IMR-90 (cell line): ENCODE measurements around the gene DNM2. TPM values are rescaled to one million over a fixed set of nuclear protein-coding genes. Genes with fewer than 3 reads are reported as not detected.
A peak's percentile ranks its signal among the peaks of the same experiment; 100 is the strongest.

ENCODE experiments used
- ATAC-seq: fragments of 200-7000 bp; cut with Tn5 transposase; 2 replicates; pipeline ENCODE4 v1.9.1; 2020; ENCODE audit warnings: low read depth, mild to moderate bottlenecking, moderate library complexity
- BruUV-seq: library from RNA; stranded (reverse); fragments of 400-500 nt; replicated peaks from 2 replicates; lab custom pipeline; 2021; lab: Mats Ljungman, UMichigan
- CTCF ChIA-PET: fragments of 300-600 bp; formaldehyde crosslinking; extraction: SDS; loops from one replicate; lab custom pipeline; 2021; ENCODE audit warnings: antibody characterized with exemption; lab: Yijun Ruan, JAX
- POLR2A ChIA-PET: fragments of 300-600 bp; sonication (Branson Sonifier 250); formaldehyde crosslinking; loops from one replicate; lab custom pipeline; 2022; ENCODE audit warnings: antibody characterized with exemption; ENCODE audit not compliant: unreplicated experiment; lab: Charles Lee
- DNase-seq: peaks from one replicate; pipeline ENCODE4 v3.0.0; 2013
- H2AFZ ChIP-seq: replicated peaks from 2 replicates; pipeline ENCODE3; 2013; ENCODE audit warnings: low read length, mild to moderate bottlenecking; ENCODE audit not compliant: poor library complexity
- H2AK5ac ChIP-seq: 2 replicates; pipeline ENCODE4 v1.6.1; 2013; ENCODE audit warnings: low read depth, low read length, inconsistent platforms
- H2AK9ac ChIP-seq: replicated peaks from 2 replicates; pipeline ENCODE3; 2013; ENCODE audit warnings: mild to moderate bottlenecking, low read depth, low read length, moderate library complexity; ENCODE audit not compliant: poor library complexity
- H2BK120ac ChIP-seq: 2 replicates; pipeline ENCODE4 v1.6.1; 2013; ENCODE audit warnings: low read depth, low read length, inconsistent platforms
- H2BK15ac ChIP-seq: 3 replicates; pipeline ENCODE4 v1.6.1; 2013; ENCODE audit warnings: low read depth, low read length, inconsistent platforms
- H2BK20ac ChIP-seq: 2 replicates; pipeline ENCODE4 v1.6.1; 2013; ENCODE audit warnings: low read depth, mild to moderate bottlenecking, inconsistent platforms, low read length, moderate library complexity
- H2BK5ac ChIP-seq: 2 replicates; pipeline ENCODE4 v1.6.1; 2013; ENCODE audit warnings: mild to moderate bottlenecking, low read depth, low read length, inconsistent platforms; ENCODE audit not compliant: poor library complexity, severe bottlenecking
- H3K14ac ChIP-seq: replicated peaks from 2 replicates; pipeline ENCODE4 v1.6.1; 2013; ENCODE audit warnings: low read depth, low read length, inconsistent platforms
- H3K18ac ChIP-seq: 2 replicates; pipeline ENCODE4 v1.6.1; 2013; ENCODE audit warnings: low read depth, low read length, control low read depth
- H3K23ac ChIP-seq: 2 replicates; pipeline ENCODE4 v1.6.1; 2013; ENCODE audit warnings: low read depth, low read length, inconsistent platforms
- H3K27ac ChIP-seq: 2 replicates; pipeline ENCODE4 v1.5.1; 2013; ENCODE audit warnings: mild to moderate bottlenecking, control low read depth, low read length; ENCODE audit not compliant: insufficient read depth
- H3K27me3 ChIP-seq: 2 replicates; pipeline ENCODE4 v1.6.1; 2013; ENCODE audit warnings: low read length; ENCODE audit not compliant: control insufficient read depth, insufficient read depth
- H3K36me3 ChIP-seq: 2 replicates; pipeline ENCODE4 v1.6.1; 2013; ENCODE audit warnings: low read length, mixed read lengths; ENCODE audit not compliant: control insufficient read depth, insufficient read depth
- H3K4ac ChIP-seq: 2 replicates; pipeline ENCODE4 v1.6.1; 2013; ENCODE audit warnings: low read depth, low read length, inconsistent platforms
- H3K4me1 ChIP-seq: 2 replicates; pipeline ENCODE4 v1.6.1; 2013; ENCODE audit warnings: low read length, mixed read lengths; ENCODE audit not compliant: control insufficient read depth, insufficient read depth
- H3K4me2 ChIP-seq: 2 replicates; pipeline ENCODE4 v1.6.1; 2013; ENCODE audit warnings: low read depth, mild to moderate bottlenecking, control low read depth, low read length, moderate library complexity
- H3K4me3 ChIP-seq: 2 replicates; pipeline ENCODE4 v1.5.1; 2013; ENCODE audit warnings: low read depth, mild to moderate bottlenecking, control low read depth, low read length, moderate library complexity; ENCODE audit not compliant: insufficient read depth
- H3K56ac ChIP-seq: 2 replicates; pipeline ENCODE4 v1.6.1; 2013; ENCODE audit warnings: low read length, inconsistent platforms; ENCODE audit not compliant: insufficient read depth; ENCODE audit errors: extremely low read depth
- H3K79me1 ChIP-seq, 2 experiments: 2 replicates each; pipeline ENCODE4 v1.6.1; 2013; ENCODE audit warnings: low read length in 2 of 2, inconsistent platforms in 1 of 2, low read depth in 1 of 2
- H3K9ac ChIP-seq: 2 replicates; pipeline ENCODE4 v1.6.1; 2013; ENCODE audit warnings: low read depth, low read length, control low read depth
- H3K9me1 ChIP-seq: 2 replicates; pipeline ENCODE4 v1.6.1; 2013; ENCODE audit warnings: low read length, inconsistent platforms; ENCODE audit not compliant: insufficient read depth
- H3K9me3 ChIP-seq: 2 replicates; pipeline ENCODE4 v1.6.1; 2013; ENCODE audit warnings: low read length; ENCODE audit not compliant: control insufficient read depth, insufficient read depth
- H4K20me1 ChIP-seq: 2 replicates; pipeline ENCODE4 v1.6.1; 2013; ENCODE audit warnings: low read length, inconsistent platforms; ENCODE audit not compliant: insufficient read depth
- H4K5ac ChIP-seq: 2 replicates; pipeline ENCODE4 v1.6.1; 2013; ENCODE audit warnings: mild to moderate bottlenecking, low read depth, low read length, control low read depth
- H4K8ac ChIP-seq, 2 experiments: 2 replicates each; pipeline ENCODE4 v1.6.1; 2013; ENCODE audit warnings: low read depth in 2 of 2, low read length in 2 of 2, control low read depth in 1 of 2, inconsistent platforms in 1 of 2
- H4K91ac ChIP-seq: 2 replicates; pipeline ENCODE4 v1.6.1; 2013; ENCODE audit warnings: low read depth, low read length, inconsistent platforms; ENCODE audit not compliant: insufficient read depth
- BHLHE40 ChIP-seq: fragments of 150-350 bp; IDR thresholded peaks from 2 replicates; pipeline ENCODE4 v1.6.1; 2016; ENCODE audit warnings: mild to moderate bottlenecking, low read depth, low read length
- ELK1 ChIP-seq: fragments of 150-350 bp; IDR thresholded peaks from 2 replicates; pipeline ENCODE4 v1.6.1; 2016; ENCODE audit warnings: low read depth, mild to moderate bottlenecking, low read length, moderate library complexity, borderline replicate concordance
- FOS ChIP-seq: fragments of 150-350 bp; IDR thresholded peaks from 2 replicates; pipeline ENCODE4 v1.6.1; 2016; ENCODE audit warnings: low read depth, low read length
- MXI1 ChIP-seq: IDR thresholded peaks from 2 replicates; pipeline ENCODE4 v1.6.1; 2012; ENCODE audit warnings: low read depth, mild to moderate bottlenecking, low read length, moderate library complexity, borderline replicate concordance
- POLR2A ChIP-seq: IDR thresholded peaks from 2 replicates; pipeline ENCODE4 v1.6.1; 2012; ENCODE audit warnings: mild to moderate bottlenecking, low read depth, low read length
- RAD21 ChIP-seq: IDR thresholded peaks from 2 replicates; pipeline ENCODE4 v1.6.1; 2012; ENCODE audit warnings: low read length, improper control_type of control experiment
- RCOR1 ChIP-seq: IDR thresholded peaks from 2 replicates; pipeline ENCODE4 v1.6.1; 2012; ENCODE audit warnings: mild to moderate bottlenecking, low read length, improper control_type of control experiment; ENCODE audit not compliant: insufficient replicate concordance
- RFX5 ChIP-seq: IDR thresholded peaks from 2 replicates; pipeline ENCODE4 v1.8.0; 2012; ENCODE audit warnings: low read depth, mild to moderate bottlenecking, low read length, moderate library complexity
- USF2 ChIP-seq: fragments of 150-350 bp; IDR thresholded peaks from 2 replicates; pipeline ENCODE4 v1.6.1; 2017; ENCODE audit warnings: mild to moderate bottlenecking, antibody characterized with exemption, low read length, low read depth
- WGBS, 2 experiments: methylation state at CpG; one replicate each; pipeline versions ENCODE4 v1.1.5 to v1.1.7; 2013; ENCODE audit warnings: missing lambda C conversion rate in 2 of 2; ENCODE audit not compliant: insufficient read length in 1 of 2; ENCODE audit errors: extremely low coverage in 2 of 2; 5-methylcytosine and 5-hydroxymethylcytosine counted together
- dilution Hi-C: fragments of 300-500 bp; cut with HindIII; formaldehyde crosslinking; loops from one replicate; pipeline ENCODE4 v1.14.3; 2018; ENCODE audit warnings: low sequenced_read_pairs; ENCODE audit not compliant: unreplicated experiment
- in situ Hi-C: fragments of 300-500 bp; cut with MboI; formaldehyde crosslinking; loops from 3 replicates; pipeline ENCODE4 v1.14.3; 2019; ENCODE audit warnings: low sequenced_read_pairs, inconsistent platforms, mixed read lengths
- intact Hi-C: fragments of 100-400 bp; cut with micrococcal nuclease; formaldehyde crosslinking; loops from 2 replicates; pipeline ENCODE4 v1.10.0; 2022
- polyA plus RNA-seq, 3 experiments: library from polyadenylated mRNA; depleted of rRNA; stranded (reverse); fragments of >200 nt; gene quantifications; 2 replicates each; pipeline ENCODE4 v1.2.3, GENCODE V29; 2012; ENCODE audit warnings: low replicate concordance in 1 of 3
- total RNA-seq: library from RNA; depleted of rRNA; stranded (reverse); fragments of >200 nt; gene quantifications from 2 replicates; pipeline ENCODE4 v1.2.3, GENCODE V29; 2012

DNM2 gene
- total and polyA plus RNA-seq, 2 of the 4 experiments (the other 2 are of a cell fraction), result 55.6 to 74.2 TPM

DNA sequence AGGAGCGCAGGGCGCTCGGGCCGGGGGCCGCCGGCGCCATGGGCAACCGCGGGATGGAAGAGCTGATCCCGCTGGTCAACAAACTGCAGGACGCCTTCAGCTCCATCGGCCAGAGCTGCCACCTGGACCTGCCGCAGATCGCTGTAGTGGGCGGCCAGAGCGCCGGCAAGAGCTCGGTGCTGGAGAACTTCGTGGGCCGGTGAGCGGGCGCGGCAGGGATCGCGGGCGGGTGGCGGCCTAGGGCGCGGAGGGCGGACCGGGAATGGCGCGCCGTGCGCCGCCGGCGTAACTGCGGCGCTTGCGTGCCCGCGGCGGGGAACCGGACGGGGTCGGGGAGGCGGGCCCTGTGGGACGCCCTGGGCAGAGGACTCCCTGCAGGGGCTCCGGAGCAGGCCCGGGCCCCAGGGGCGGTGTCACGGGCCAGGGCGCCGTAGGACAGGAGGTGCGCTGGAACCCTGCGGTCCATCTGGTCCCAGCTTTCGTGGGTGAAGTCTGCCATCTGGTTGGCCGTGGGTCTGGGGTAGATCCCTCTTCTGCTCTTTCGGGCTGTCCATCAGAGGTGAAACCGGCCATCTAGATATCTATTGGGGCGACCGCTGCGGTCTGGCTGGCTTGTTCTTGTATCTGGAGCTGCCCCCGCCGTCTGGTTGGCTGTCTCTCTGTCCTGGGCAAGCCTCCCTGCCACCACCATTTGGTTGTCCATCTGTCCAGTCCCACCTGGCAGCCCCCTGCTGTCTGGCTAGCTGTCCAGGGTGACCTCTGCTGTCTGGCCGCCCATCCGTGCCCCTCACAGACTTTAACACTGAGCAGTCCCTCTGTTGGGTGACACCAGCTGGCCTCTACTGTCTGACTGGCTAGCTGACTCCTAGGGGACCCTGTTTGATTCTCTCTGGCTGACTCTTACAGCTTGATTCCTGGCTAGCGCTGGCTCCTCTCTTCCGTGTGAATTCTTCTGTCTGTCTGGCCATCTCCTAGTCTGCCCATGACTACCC is 622 bp downstream of the DNM2 start:
- peak overlapping the region in 1 of 2 experiments; percentile 87; a peak in 2 of 4 replicates for H4K8ac ChIP-seq
- H2AK5ac ChIP-seq, result peak overlapping the region; percentile 68
- H3K79me1 ChIP-seq, result peaks cover 0 to 37% of the 10 kb centered on the region in 2 experiments; a peak in 2 of 4 replicates
- no peaks in the 10 kb centered on the region for H3K9me3 ChIP-seq
- in situ Hi-C loops (no loop called here), dilution Hi-C loops (no loop called here), intact Hi-C loops (loop anchor here (10.0 kb wide), 1 partner anchor 56 kb away; no protein-coding TSS in a partner anchor)
- DNase-seq (peak; percentile 28), ATAC-seq (peak; percentile 43)
- peak overlapping the region; percentile 76 for H3K9ac ChIP-seq
- no peaks in the 10 kb centered on the region for H3K27me3 ChIP-seq
- POLR2A ChIA-PET, result interaction anchor here (1.0 kb wide), 1 partner anchor 146 kb away, joined by 3 read pairs; no protein-coding TSS in a partner anchor
- WGBS, 2 experiments, result 1% methylated on average over 42 of the region's 70 CpGs; no CpG with 5 or more reads in 1 of the 2 experiments
- H3K4me3 ChIP-seq, result peak overlapping the region; percentile 82
- peak overlapping the region; percentile 97 for H3K4me2 ChIP-seq
- H3K18ac ChIP-seq, result no peak overlapping the region
- no peak overlapping the region; the same call in 1 of the 2 replicates for H4K5ac ChIP-seq
- H2BK15ac ChIP-seq, result no peak overlapping the region
- peak overlapping the region; percentile 79 for H4K91ac ChIP-seq
- H3K23ac ChIP-seq, result peak overlapping the region; percentile 86
- H4K20me1 ChIP-seq, result peaks cover 54% of the 10 kb centered on the region
- H3K9me1 ChIP-seq, result peaks cover 13% of the 10 kb centered on the region
- peak overlapping the region; percentile 83 for H3K4ac ChIP-seq
- TF ChIP-seq POLR2A (peak; percentile 50; the same call in 1 of the 2 replicates), RCOR1 (no peak), RAD21 (no peak), USF2 (no peak), FOS (no peak), ELK1 (no peak), RFX5 (no peak), MXI1 (peak; percentile 51; the same call in 1 of the 2 replicates), BHLHE40 (no peak)
- H2BK120ac ChIP-seq, result no peak overlapping the region
- H3K56ac ChIP-seq, result peak overlapping the region; percentile 56
- peak overlapping the region; percentile 78 for H3K27ac ChIP-seq
- H2BK5ac ChIP-seq, result peak overlapping the region; percentile 74
- peak overlapping the region; percentile 59; the same call in 1 of the 2 replicates for H3K14ac ChIP-seq
- no peaks in the 10 kb centered on the region for H3K36me3 ChIP-seq
- peak overlapping the region; percentile 99 for H2AK9ac ChIP-seq
- peaks cover 7% of the 10 kb centered on the region for H3K4me1 ChIP-seq
- peak overlapping the region; percentile 91 for H2AFZ ChIP-seq
- CTCF ChIA-PET, result interaction anchor here (0.5 to 3.0 kb wide), 7 partner anchors 12 to 1165 kb away, joined by 3 to 23 read pairs (median 5); partner anchors contain the start of genes QTRT1 and TMED1
- no peak overlapping the region for H2BK20ac ChIP-seq
- no TSS peak for BruUV-seq
